CD4-positive, alpha-beta T cell (primary cell): ENCODE data around the gene POR. TPM values are rescaled to one million over a fixed set of nuclear protein-coding genes. Genes with fewer than 3 reads are reported as not detected.

Experiments used
- ATAC-seq: fragments of 200-7000 bp; cut with Tn5 transposase; one replicate; pipeline ENCODE4 v1.10.0; 2022; ENCODE audit warnings: mild to moderate bottlenecking; ENCODE audit not compliant: poor library complexity
- CTCF ChIA-PET: fragments of 350-600 bp; sonication (Branson Sonifier 250); formaldehyde crosslinking; loops from one replicate; lab custom pipeline; 2021; ENCODE audit warnings: antibody characterized with exemption, inconsistent platforms; lab: Charles Lee
- POLR2A ChIA-PET: fragments of 350-600 bp; sonication (Branson Sonifier 250); formaldehyde crosslinking; loops from one replicate; lab custom pipeline; 2021; ENCODE audit warnings: antibody characterized with exemption, inconsistent platforms; lab: Charles Lee
- DNase-seq, 14 experiments: peaks; one replicate each; pipeline ENCODE4 v3.0.0-alpha.2; 2013 to 2020; ENCODE audit warnings: mixed read lengths in 2 of 14
- H3K27ac ChIP-seq, 2 donors: one replicate each; pipeline versions ENCODE4 v1.5.1 to v1.7.0; 2013; ENCODE audit warnings: low read length in 2 of 2, low read depth in 1 of 2, mild to moderate bottlenecking in 1 of 2
- H3K27me3 ChIP-seq, 2 experiments: 1 replicate in 1 of 2; 2 replicates in 1 of 2; pipeline versions ENCODE4 v1.6.1 to v1.7.0; 2013; ENCODE audit warnings: low read length in 2 of 2, control low read depth in 1 of 2, mild to moderate bottlenecking in 1 of 2, moderate library complexity in 1 of 2; ENCODE audit not compliant: insufficient read depth in 2 of 2, control insufficient read depth in 1 of 2
- H3K36me3 ChIP-seq: one replicate; pipeline ENCODE4 v1.6.1; 2013; ENCODE audit warnings: low read length, control low read depth; ENCODE audit not compliant: insufficient read depth
- H3K4me1 ChIP-seq: one replicate; pipeline ENCODE4 v1.6.1; 2013; ENCODE audit warnings: low read length, control low read depth; ENCODE audit not compliant: insufficient read depth
- H3K4me3 ChIP-seq: one replicate; pipeline ENCODE4 v1.5.1; 2013; ENCODE audit warnings: mild to moderate bottlenecking, low read length, moderate library complexity
- H3K9me3 ChIP-seq, 2 experiments: 1 replicate in 1 of 2; 2 replicates in 1 of 2; pipeline versions ENCODE4 v1.6.1 to v1.7.0; 2013; ENCODE audit warnings: low read length in 2 of 2, mild to moderate bottlenecking in 2 of 2, control low read depth in 1 of 2, moderate library complexity in 1 of 2; ENCODE audit not compliant: control insufficient read depth in 1 of 2, insufficient read depth in 1 of 2
- H3K27ac Mint-ChIP-seq: one replicate; pipeline ENCODE4 v1.8.0; 2020; ENCODE audit warnings: mixed read lengths
- H3K27me3 Mint-ChIP-seq: one replicate; pipeline ENCODE4 v1.8.0; 2021; ENCODE audit warnings: mixed read lengths
- H3K36me3 Mint-ChIP-seq: one replicate; pipeline ENCODE4 v1.8.0; 2021; ENCODE audit warnings: low read depth, mixed read lengths
- H3K4me1 Mint-ChIP-seq: one replicate; pipeline ENCODE4 v1.8.0; 2021; ENCODE audit warnings: low read depth, mixed read lengths
- H3K4me3 Mint-ChIP-seq: one replicate; pipeline ENCODE4 v1.8.0; 2020; ENCODE audit warnings: mild to moderate bottlenecking, mixed read lengths
- H3K9me3 Mint-ChIP-seq: one replicate; pipeline ENCODE4 v1.8.0; 2020; ENCODE audit warnings: mixed read lengths
- CTCF ChIP-seq: fragments of 200-600 bp; IDR thresholded peaks from one replicate; pipeline ENCODE4 v1.8.0; 2022; ENCODE audit warnings: antibody characterized with exemption, mild to moderate bottlenecking
- intact Hi-C, 2 experiments: fragments of 100-400 bp; cut with DNase I in 1 of 2; cut with micrococcal nuclease in 1 of 2; formaldehyde crosslinking; loops; one replicate each; pipeline versions ENCODE4 v1.15.1 to v1.9.0; 2023 to 2025; cut with DNase I, micrococcal nuclease
- microRNA-seq: library from miRNA; unstranded; fragments of <30 nt; microRNA quantifications from one replicate; pipeline ENCODE4 v1.2.0, GENCODE V29; 2021; ENCODE audit warnings: borderline microRNAs expressed, borderline replicate concordance
- total RNA-seq, 174 experiments: library from RNA in 2 of 174; stranded (reverse) in 2 of 174; gene quantifications; one replicate each; pipeline ENCODE4 v1.2.3 and lab custom pipeline; 2021 to 2026

The POR gene
- total RNA-seq, 2 experiments from 2014 or later: 44.2 to 54.8 TPM

GRCh38 chr7:76031964-76032363 is 117.0 kb downstream of the POR start:
- ChIA-PET POLR2A (no interaction called here), CTCF (interaction anchor here (0.7 kb wide), 2 partner anchors 156 to 231 kb away, joined by 3 read pairs; no protein-coding TSS in a partner anchor)
- Histone ChIP-seq H3K27me3 (no peaks in the 10 kb centered on the region), H3K4me3 (no peak overlapping the region), H3K4me1 (no peaks in the 10 kb centered on the region), H3K36me3 (no peaks in the 10 kb centered on the region), H3K27ac (no peak overlapping the region), H3K9me3 (no peaks in the 10 kb centered on the region)
- ATAC-seq (no peak), DNase-seq (no peak)
- H3K4me1 Mint-ChIP-seq: no peaks in the 10 kb centered on the region
- no peak overlapping the region for H3K4me3 Mint-ChIP-seq
- no peak for TF ChIP-seq CTCF
- no peaks in the 10 kb centered on the region for H3K27me3 Mint-ChIP-seq
- no peaks in the 10 kb centered on the region for H3K9me3 Mint-ChIP-seq
- H3K27ac Mint-ChIP-seq: no peak overlapping the region
- peaks cover 15% of the 10 kb centered on the region for H3K36me3 Mint-ChIP-seq
- intact Hi-C loops: no loop called here

Small RNA genes lying within 50 kb of the gene (microRNA-seq; reads per million reads assigned to microRNA genes)
- gene MIR4651: 0.81 reads per million

Other genes with a start within 250 kb of the POR start
- 1 to 10 TPM; 1.5 to 1.7 TPM for gene HIP1, start 176.2 kb upstream of the POR start, total RNA-seq
- gene CCL26, start 142.9 kb upstream of the POR start, total RNA-seq: not detected
- gene CCL24, start 101.3 kb upstream of the POR start, total RNA-seq: not detected
- 100 to 1,000 TPM; 199 to 208 TPM for gene RHBDD2, start 36.1 kb upstream of the POR start, total RNA-seq
- 10 to 100 TPM in 1 of 2 experiments, 1 to 10 TPM in 1; 10.0 to 10.8 TPM for gene TMEM120A, start 79.4 kb downstream of the POR start, total RNA-seq
- gene STYXL1, start 132.8 kb downstream of the POR start, total RNA-seq: 1 to 10 TPM; 8.4 to 8.5 TPM
- gene MDH2, start 133.0 kb downstream of the POR start, total RNA-seq: 10 to 100 TPM; 66.4 to 68.3 TPM